Epidermal melanocyte (primary cell): ENCODE results near the gene MINDY4.
A peak's percentile ranks its signal among the peaks of the same experiment; 100 is the strongest.

ENCODE experiments used
- DNase-seq: peaks from one replicate; pipeline ENCODE4 v3.0.0; 2011; ENCODE audit warnings: low spot score; ENCODE audit not compliant: insufficient read length

The MINDY4 gene

DNA sequence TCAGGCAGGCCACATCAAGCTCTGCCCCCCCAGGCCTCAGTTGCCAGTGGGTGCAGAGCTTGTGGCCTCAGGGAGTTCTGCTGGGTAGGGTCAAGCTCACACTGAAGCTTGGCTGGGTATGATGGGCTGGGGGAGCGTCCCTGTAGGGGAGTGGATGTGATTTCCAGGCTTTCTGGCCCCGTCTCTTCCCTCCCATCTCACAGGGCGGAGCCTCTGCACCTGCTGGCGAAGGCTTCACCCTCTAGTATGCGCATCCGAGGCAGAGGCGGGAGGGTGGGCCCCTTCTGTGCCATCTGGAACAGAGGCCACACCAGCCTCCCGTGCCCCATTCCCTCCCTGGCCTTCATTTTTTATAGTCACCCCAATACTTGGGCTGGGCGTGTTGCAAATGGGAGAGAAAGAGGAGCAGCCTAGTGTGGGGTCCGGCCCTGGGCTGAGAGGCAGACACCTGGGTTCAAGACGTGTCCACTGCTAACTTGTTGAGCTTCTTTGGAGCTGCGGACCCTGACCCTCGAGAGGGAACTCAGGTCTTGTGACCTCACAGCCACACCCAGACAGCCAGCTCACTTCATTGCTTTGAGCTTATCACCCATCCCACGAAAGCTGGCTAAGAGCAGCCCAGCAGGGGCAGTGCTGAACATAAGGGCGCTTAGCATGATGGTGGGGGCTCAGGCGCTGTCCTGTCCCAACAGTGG, 142.8 kb downstream of the MINDY4 start:
- DNase-seq = no peak

DNA sequence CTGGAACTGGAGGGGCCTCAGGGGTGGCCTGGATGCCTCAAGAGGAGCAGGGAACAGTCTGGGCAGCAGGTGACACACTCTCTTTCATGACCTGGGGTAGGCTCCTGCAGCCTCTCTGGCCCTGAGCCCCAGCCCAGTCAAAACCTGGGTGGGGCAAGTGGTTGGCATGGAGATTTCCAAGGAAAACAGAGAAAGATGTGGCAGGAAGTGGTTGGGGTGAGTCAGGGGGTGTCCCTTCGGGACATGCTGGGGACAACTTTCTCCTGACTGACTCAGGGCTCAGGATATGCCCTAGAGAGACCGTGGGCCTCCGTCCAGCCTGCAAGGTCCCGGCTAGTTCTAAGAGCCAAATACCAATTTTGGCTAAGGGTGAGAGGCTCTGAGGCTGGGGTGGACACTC, 143.4 kb downstream of the MINDY4 start:
- DNase-seq = peak; percentile 40

DNA sequence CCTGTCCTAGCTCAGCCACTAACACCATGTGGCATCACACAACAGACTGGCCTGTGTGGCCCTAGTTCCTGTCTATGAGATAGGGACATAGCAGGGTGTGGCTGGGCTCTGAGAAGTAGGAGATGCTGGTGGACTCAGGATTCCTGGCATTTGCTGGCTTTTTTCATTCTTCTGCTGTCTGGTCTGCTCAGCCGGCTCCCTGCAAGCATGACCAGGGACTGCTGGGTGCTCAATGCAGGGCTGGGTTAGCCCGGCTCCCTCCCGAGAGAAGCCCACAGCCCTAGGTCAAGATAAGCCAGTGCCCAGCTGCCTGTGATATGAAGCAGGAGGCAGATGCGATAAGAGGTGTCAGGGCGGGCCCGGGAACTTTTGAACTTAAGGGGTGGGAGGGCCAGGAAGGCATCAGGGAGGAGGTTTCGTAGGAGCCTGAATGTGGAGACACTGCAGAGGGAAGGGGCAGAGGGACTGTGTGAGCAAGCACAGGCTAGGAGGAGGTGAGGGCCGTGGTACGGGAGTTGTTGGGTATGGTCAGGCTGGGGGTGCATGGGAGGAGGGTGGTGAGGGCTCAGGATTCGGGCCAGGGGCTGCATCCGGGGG, 143.9 kb downstream of the MINDY4 start:
- no peak for DNase-seq

DNA sequence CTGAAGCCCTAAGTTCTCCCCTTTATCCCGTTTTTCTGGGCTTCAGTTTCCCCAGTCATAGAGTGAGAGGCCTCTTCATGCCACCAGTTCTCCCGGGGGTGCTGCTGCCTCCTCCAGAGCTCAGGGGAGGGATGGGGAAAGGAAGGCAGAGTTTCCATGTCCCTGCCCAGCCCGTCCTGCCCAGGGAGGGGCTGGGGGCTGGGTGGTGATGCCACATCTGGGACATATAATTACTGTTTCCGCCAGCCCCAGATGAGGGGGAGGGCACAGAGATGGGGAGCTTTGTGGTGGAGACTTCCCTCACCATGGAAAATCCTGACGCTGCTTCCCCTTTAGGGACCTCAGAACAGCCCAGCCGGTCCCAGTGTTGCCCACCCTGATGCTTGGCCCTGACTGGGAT, 144.5 kb downstream of the MINDY4 start:
- DNase-seq = no peak

DNA sequence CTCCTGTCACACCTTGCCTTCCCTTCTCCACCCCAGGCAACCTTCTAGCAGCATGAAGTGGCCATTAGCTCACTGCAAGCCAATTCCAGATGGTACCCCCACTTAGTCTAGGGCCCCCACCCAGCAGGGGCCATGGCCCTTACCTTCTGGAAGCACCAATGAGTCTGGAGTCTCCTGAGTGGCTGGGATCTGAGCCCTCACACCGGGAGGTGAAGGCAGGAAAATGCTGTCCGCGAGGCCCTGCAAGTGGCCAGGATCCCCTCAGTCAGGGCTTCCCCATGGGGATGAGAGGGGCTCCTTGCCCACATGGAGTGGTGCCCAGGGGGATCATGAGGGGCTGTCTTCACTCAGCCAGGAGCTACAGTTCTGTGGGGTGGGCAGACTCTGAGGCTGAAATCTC, 145.0 kb downstream of the MINDY4 start:
- DNase-seq = no peak

DNA sequence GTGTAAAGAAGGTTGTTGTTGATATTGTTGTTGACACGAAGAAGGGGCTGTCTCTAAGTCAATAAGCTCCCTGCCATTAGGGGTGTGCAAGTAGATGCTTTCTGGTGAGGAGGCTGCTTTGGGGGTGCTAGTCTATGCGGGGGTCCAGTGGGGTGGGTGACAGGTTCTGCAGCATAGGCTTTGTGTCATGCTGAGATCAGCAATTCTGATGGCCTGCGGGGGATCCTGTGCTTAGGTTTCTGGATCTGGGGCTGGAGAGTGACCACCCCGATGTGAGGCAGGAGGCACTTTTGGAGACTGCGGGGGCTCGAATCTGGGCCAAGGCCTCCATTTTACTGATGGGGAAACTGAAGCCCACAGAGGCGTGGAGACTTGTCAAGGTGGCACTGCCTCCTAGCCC, 145.6 kb downstream of the MINDY4 start:
- DNase-seq = no peak

DNA sequence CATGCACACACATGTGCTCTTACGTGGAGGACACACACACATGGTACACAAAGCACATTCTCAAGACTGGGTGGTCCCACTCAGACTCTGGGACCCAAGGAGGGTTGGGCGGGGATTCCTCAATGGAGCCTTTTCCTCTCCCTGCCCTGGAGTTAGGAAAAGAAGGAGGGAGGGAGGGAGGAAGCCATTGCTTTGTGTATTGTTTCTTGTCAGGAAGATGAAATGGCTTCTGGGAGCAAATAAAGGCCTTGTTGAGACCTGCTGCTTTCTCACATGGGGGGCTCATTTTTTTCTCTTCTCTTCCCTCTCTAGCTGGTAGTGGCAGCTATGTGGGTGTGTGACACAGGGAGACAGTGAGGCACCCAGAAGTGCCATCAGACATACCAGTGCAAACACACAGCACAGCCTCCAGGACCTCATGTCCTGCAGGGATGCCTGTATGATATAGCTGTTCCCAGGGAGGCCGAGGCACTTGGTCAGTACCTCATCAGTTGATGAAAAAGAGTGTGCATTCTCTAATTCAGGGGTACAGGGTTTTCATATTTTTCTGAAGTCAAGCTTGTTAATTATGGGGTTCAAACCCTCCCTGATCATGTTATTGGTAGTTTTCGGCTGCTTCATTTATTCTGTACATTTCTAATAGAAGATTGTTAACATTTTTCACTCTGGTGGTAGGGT, 146.1 kb downstream of the MINDY4 start:
- no peak for DNase-seq

DNA sequence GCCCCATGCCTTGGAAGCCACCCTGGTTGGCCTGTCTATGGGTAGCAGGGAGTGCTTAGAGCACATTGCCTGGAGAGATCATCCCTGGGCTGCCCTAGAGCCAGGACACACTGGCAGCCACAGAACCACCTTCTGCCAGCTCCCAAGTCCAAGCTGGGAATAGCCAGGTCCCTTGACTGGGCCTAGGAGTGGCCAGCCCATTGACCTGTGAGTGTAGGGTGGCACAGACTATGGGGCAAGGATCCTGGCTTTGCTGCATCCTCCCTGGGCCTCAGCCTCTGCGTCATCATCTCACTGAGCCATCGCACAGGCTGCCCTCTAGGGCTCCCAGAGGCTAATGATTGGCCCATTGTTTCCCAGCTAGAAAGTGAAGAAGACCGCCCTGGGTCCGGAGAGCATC, 147.5 kb downstream of the MINDY4 start:
- DNase-seq = no peak

DNA sequence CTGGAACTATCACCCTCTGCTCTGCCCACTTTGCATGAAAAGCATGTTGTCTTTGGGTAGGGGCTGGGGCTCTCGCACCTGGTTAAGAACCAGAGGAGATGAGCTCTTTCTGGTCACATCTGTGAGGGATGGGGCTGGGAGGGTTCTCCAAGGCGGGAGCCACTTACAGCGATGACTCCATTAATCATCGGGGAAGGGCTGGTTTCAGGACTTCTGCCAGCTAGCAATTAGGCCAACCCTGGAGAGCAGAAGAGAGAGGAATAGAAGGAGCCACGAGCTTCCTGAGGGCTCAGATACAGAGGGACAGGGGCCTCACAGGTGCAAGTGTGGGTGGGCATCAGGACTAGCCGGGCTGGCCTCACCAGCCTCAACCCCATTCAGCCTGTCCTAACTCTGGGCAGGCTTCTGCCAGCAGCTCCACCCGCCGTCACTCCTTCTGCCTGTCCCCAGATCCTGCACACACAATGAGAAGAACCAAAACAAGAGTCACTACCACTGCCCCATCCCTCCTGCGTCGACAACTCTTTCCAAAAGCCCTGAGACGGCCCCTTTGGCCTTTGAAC, 148.9 kb downstream of the MINDY4 start:
- no peak for DNase-seq

DNA sequence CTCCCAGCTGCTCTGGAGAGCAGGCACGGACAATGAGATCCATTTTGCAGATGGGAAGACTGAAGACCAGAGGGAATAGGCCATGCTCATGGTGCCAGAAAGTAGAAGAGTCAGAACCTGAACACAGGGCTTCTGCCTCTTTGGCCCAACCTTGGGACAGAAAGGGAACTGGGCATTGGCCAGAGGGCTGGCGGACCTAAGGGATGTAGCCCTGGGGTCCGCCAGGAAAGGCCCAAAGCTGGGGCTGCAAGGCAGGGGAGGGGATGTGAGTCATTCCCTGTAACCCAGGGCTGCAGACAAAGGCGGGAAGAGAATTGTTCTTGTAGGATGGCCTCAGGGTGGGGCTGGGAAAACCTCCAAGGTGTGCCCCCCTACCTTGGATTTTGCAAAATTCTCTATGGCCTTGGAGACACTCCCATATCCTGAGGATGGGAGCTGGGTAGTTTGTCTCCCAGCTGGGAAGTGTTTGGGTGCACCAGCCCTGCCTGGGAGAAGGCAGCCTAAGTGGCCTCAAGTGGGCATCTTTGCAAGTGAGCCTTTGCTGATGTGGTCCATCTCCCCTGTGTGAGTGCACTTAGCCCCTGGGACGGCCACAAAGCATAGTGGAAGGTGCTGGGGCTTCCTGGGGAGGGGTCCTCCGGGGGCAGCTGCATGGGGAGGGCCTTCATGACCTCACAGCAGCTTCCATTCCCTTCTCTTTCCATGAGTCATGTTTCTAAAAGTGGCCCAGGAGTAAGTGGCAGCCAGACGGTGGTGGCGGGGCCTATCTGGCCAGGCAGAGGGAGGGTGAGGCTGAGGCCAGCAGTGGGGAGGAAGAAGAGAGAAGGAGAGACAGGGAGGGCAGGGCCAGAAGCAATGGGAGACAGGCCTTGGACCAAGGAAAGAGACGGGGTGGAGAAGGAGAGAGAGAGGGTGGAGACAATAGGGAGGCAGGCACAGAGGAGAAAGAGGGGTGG, 149.6 kb downstream of the MINDY4 start:
- DNase-seq = no peak

DNA sequence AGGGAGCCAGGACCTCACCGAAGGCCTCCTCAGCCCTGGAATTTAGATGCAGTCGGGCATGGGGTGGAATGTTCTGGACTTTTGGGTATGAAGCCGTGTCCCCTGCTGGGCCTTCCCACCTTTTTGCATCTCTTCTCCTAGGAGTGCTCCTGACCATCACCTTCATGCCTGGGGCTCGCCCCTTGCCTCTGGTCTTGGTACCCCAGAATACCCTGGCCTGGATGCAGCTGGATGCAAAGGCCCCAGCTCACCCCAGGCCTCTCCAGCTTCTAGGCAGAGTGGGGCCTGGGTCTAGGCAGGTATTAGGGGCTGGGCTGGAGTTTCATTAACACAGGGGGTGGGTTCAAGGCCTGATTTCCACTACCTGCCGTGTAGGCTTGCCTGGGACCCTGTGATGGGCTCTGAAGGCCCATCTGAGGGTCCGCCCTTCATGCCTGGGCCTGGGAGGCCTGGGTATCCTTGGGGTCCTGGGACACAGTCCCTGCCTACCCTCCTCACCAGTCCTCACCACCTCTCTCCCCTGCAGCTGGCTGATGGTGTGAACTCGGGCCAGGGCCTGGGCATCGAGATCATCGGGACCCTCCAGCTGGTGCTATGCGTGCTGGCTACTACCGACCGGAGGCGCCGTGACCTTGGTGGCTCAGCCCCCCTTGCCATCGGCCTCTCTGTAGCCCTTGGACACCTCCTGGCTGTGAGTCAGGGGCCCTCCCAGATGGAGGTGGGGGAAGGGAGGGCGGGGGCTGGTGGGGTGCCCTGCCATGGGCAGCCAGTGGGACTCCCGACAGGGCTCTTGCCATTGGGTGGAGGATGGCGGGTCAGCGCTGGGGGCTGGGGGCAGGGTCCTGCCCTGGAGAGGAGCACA, 150.6 kb downstream of the MINDY4 start:
- no peak for DNase-seq

DNA sequence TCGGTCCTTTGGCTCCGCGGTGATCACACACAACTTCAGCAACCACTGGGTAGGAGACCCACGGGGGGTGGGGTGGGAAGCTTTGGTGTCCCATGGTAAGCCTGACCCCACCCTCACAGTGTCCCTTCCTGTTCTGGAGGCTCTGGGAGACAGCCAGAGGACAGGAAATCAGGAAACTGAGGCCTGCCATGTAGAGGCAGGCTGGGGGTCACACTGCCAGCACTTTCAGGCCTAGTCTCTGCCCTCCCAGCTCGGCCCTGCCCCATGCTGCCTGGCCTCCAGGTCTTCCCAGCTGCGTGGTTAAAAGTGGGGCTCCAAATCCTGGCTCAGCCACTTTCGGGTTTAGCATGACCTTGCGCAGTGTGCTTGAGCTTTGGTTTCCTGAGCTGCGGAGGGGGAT, 151.4 kb downstream of the MINDY4 start:
- no peak for DNase-seq

DNA sequence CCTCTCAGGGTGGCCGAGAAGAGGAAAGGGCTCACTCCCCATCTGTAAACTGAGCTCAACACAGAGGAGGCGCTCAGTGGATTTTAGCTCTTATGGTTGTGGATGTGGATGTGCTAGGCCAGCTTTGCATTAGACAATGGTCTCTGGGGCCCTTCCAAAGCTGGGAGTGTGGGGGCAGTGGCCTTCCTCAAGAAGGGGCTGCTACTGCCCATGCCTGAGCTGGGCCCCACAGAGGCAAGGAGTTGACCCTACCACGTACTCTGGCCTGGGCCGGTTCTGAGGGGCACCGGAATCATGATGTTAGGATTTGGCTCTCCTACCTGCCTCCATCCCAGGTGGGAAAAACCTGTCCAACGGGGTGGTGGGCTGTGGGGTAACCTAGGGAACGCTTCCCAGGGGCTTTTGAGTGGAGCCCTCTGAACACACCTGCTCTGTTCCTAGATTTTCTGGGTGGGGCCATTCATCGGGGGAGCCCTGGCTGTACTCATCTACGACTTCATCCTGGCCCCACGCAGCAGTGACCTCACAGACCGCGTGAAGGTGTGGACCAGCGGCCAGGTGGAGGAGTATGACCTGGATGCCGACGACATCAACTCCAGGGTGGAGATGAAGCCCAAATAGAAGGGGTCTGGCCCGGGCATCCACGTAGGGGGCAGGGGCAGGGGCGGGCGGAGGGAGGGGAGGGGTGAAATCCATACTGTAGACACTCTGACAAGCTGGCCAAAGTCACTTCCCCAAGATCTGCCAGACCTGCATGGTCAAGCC, 152.0 kb downstream of the MINDY4 start:
- no peak for DNase-seq

DNA sequence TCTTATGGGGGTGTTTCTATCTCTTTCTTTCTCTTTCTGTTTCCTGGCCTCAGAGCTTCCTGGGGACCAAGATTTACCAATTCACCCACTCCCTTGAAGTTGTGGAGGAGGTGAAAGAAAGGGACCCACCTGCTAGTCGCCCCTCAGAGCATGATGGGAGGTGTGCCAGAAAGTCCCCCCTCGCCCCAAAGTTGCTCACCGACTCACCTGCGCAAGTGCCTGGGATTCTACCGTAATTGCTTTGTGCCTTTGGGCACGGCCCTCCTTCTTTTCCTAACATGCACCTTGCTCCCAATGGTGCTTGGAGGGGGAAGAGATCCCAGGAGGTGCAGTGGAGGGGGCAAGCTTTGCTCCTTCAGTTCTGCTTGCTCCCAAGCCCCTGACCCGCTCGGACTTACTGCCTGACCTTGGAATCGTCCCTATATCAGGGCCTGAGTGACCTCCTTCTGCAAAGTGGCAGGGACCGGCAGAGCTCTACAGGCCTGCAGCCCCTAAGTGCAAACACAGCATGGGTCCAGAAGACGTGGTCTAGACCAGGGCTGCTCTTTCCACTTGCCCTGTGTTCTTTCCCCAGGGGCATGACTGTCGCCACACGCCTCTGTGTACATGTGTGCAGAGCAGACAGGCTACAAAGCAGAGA, 152.7 kb downstream of the MINDY4 start:
- no peak for DNase-seq

DNA sequence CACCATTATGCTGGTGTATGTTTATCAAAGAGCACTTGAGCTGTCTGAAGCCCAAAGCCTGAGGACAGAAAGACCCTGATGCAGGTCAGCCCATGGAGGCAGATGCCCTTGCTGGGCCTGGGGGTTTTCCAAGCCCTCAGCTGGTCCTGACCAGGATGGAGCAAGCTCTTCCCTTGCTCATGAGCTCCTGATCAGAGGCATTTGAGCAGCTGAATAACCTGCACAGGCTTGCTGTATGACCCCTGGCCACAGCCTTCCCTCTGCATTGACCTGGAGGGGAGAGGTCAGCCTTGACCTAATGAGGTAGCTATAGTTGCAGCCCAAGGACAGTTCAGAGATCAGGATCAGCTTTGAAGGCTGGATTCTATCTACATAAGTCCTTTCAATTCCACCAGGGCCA, 153.4 kb downstream of the MINDY4 start:
- no peak for DNase-seq

DNA sequence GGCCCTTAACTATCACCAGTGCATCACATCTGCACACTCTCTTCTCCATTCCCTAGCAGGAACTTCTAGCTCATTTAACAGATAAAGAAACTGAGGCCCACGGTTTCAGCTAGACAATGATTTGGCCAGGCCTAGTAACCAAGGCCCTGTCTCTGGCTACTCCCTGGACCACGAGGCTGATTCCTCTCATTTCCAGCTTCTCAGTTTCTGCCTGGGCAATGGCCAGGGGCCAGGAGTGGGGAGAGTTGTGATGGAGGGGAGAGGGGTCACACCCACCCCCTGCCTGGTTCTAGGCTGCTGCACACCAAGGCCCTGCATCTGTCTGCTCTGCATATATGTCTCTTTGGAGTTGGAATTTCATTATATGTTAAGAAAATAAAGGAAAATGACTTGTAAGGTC, 153.9 kb downstream of the MINDY4 start:
- no peak for DNase-seq

DNA sequence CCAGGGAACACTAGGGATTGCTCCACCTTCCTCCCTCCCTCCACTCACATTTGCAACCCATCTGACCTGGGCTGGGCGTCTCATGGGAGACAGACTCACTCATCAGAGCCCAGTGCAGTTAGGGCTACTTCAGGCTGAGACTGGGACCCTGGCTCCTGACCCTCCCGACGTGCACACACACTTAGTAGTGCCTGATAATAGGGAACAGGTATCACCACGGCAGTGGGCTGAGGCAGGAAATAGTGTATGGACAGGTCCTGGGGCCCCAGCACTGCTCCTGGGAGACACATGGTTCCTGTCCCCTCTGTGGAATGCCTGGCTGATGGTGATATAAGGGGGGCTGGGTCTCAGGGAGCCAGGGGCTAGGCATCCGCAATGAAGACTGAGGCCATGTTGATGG, 154.7 kb downstream of the MINDY4 start:
- DNase-seq = no peak

DNA sequence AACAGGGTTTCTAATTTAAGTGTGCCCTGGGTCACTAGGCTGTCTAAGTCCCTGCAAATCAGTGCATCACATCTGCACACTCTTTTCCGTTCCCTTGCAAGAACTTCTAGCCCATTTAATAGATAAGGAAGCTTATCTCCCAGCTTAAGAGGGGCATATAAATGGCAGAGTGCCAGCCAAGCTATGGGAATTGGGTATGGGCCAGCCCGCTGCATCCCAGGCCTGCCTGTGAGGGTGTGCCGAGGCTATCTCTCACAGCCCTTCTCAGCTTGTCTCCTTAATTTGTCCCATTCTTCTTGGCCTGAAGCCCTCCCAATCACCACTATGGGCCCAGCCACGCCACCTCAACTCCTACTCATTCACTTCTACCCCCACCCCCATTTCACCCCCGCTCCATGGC, 155.1 kb downstream of the MINDY4 start:
- DNase-seq = no peak

DNA sequence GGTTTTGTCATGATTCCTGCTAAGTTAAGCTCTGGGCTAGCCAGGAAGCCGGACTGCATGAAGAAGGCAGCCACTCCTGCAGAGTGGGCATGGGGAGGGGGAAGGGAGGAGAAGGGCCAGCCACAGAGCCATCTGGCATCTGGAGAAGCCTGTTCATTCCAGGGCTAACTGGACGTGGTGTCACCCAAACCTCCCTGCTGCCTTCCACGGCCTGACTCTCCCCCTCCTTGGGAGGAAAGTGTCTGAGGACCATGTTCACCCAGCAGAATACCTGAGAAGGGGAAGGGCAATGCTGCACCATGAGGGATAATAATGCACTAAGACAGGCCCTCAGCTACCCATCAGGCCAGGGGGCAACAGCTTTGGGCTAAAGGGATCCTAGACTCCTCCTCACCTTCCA, 155.8 kb downstream of the MINDY4 start:
- no peak for DNase-seq
